NT2/D1 (cell line): Measurements from ENCODE around the gene REXO4.

Experiments
- SUZ12 ChIP-seq: IDR thresholded peaks from 2 replicates; pipeline ENCODE4 v1.6.1; 2011; ENCODE audit not compliant: insufficient read length, insufficient read depth; ENCODE audit errors: extremely low read depth
- YY1 ChIP-seq: IDR thresholded peaks from 2 replicates; pipeline ENCODE4 v1.6.1; 2011; ENCODE audit not compliant: insufficient read length, insufficient read depth
- ZNF274 ChIP-seq: IDR thresholded peaks from 2 replicates; pipeline ENCODE4 v1.6.1; 2011; ENCODE audit warnings: mild to moderate bottlenecking, low read depth, low read length

DNA sequence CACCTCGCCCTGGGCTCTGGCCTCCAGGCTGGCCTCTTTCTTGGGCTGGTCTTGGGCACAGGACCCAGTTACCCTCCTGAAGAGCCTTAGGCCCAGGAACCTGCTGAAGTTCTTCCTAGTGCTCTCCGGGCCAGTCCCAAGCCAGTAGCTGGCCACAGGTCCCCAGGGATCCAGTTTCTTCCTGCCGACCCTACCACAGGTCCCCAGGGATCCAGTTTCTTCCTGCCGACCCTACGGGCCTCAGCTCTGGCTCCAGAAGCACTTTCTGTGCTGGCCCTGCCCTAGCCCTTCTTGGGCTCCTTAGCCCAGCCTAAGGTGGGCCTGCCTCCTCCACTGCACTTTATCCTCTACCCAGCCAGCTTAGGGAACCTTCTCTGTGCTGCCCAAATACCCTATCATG, 23.8 kb upstream of the REXO4 start:
- TF ChIP-seq SUZ12 (no peak), YY1 (no peak), ZNF274 (no peak)
